Right renal pelvis (tissue), 4 donors: ENCODE results near the gene UBL7. TPM values are rescaled to one million over a fixed set of nuclear protein-coding genes. Genes with fewer than 3 reads are reported as not detected.

Source experiments
- DNase-seq, 4 donors: peaks; one replicate each; pipeline ENCODE4 v3.0.0-alpha.2; 2013; ENCODE audit warnings: low read depth in 4 of 4, low spot score in 3 of 4, missing footprints in 1 of 4
- polyA plus RNA-seq, 4 donors: library from polyadenylated mRNA; unstranded; fragments of 120-200 nt; gene quantifications; one replicate each; pipeline ENCODE4 v1.2.1, GENCODE V29; 2013; ENCODE audit not compliant: insufficient read length in 4 of 4

Gene UBL7
- polyA plus RNA-seq, 4 donors = 60.4 to 73.9 (median 65.5) TPM

- DNase-seq = no peak
Observed at GRCh38 chr15:74442063-74442462, 18.9 kb downstream of the UBL7 start.

DNA sequence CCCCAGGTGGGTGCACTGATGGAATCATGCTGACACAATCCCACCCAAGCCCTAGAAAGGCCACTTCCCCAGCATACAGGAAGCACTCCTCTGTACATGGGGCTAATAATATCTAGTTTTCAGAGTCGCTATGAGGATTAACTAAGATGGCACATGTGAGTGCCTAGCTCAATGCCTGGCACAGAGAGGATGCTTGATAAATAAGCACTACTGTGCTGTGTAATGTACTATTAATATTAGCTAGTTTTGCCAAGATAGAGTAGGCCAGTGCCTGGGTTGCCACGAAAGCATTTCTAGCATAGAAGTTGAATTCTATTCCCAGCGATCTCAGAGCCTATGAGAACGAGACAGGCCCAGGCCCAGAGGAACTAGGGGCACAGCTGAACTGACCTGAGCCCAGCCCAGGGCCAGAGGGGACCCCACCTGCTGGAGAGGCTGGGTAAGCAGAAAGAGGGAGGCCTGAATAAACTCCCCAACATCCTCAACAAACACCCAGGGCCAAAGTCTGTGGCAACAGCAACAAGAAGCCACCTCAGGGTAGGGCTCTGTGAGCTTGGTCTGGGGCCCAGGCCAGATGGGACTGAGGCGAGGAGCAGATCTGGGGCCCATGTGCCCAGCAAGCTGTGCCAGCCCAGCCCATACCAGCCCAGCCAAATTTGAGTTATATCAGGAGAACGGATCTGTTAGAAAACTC lies 19.6 kb downstream of the UBL7 start:
- DNase-seq = no peak

- peak in 3 of 4 donors; percentile 56 to 70 (median 67) for DNase-seq
Observed at GRCh38 chr15:74438721-74439316, 22.1 kb downstream of the UBL7 start.

DNA sequence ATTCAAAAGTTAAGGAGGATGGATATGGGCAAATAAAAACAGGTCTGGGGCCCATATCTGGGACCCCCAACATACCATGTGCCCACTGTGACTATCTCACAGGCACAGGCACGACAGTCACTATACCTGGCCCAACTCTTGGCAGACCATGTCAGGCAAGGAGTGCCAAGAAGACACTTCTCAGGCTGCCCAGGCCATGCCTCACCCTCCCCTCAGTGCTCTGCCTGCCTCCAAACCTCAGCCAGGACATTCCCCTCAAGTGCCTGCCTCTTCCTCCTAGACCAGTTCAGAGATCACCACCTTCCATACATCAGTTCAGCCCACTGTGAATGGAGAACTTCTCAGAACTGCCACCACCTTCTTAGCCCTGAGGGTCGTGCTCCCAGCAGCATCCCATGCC lies 22.8 kb downstream of the UBL7 start:
- no peak for DNase-seq

GRCh38 chr15:74434263-74435136 lies 26.5 kb downstream of the UBL7 start:
- peak in 1 of 4 donors; percentile 26 for DNase-seq

- DNase-seq = peak; percentile 47 to 69 (median 66)
Observed at GRCh38 chr15:74433592-74434262, 27.2 kb downstream of the UBL7 start, which contains the start of gene SEMA7A. SEMA7A (minus strand) TSS chr15:74433958; CDS start chr15:74433918, 40 bp downstream.

DNA sequence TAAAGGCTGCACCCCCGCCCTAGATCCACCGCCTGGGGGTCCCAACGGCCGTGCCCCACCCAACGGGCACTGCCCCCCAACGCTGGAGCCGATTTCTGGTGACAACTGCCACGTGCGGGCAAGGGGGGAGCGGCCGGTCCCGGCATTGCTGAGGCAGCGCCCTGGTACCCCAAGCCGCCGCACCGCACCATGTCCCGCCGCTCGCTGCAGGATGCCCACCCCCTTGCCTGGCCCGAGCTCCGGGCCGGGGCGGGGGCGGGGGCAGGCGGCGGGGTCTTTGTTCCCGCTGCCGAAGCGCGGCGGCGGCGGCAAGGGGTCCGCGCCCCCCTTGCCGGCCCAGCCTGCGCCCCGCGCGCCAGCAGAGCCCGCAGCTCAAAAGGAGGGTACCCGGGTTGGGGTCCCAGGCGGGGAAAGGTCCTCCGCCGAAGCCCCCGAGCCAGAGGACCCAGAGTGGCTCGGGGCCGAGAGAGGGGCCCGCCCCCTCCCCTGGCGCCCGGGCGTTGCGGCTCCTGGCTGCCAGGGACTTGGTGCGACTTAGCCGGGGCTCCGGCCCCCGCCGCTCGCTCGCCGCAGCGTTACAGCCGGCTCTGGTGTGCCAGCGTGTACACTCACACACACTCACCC lies 27.9 kb downstream of the UBL7 start:
- no peak for DNase-seq

- DNase-seq = no peak
Observed at GRCh38 chr15:74432271-74432967, 28.5 kb downstream of the UBL7 start.

GRCh38 chr15:74431645-74432044 lies 29.3 kb downstream of the UBL7 start:
- DNase-seq = no peak

DNA sequence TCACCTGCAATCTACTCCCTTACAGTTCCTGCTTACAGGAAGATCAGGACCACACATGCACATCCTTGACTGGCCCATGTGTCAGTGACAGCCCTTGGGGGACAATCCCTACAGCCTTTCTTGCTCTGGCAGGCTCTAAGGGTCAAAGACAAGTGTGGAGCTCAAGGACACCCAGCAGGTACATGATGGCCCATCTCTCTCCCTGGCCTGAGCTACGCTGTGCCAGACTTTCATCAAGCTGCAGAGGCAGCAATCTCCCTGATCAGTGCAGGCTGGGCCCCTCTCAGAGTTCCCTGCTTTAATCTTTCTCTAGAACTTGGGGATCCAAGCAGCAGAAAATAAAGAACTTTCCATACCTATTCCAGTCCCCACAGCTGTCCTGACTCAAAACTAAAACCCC lies 29.8 kb downstream of the UBL7 start:
- DNase-seq = no peak

- DNase-seq = no peak
Observed at GRCh38 chr15:74430510-74430951, 30.4 kb downstream of the UBL7 start.

GRCh38 chr15:74429781-74430400 lies 31.1 kb downstream of the UBL7 start:
- DNase-seq = no peak

DNA sequence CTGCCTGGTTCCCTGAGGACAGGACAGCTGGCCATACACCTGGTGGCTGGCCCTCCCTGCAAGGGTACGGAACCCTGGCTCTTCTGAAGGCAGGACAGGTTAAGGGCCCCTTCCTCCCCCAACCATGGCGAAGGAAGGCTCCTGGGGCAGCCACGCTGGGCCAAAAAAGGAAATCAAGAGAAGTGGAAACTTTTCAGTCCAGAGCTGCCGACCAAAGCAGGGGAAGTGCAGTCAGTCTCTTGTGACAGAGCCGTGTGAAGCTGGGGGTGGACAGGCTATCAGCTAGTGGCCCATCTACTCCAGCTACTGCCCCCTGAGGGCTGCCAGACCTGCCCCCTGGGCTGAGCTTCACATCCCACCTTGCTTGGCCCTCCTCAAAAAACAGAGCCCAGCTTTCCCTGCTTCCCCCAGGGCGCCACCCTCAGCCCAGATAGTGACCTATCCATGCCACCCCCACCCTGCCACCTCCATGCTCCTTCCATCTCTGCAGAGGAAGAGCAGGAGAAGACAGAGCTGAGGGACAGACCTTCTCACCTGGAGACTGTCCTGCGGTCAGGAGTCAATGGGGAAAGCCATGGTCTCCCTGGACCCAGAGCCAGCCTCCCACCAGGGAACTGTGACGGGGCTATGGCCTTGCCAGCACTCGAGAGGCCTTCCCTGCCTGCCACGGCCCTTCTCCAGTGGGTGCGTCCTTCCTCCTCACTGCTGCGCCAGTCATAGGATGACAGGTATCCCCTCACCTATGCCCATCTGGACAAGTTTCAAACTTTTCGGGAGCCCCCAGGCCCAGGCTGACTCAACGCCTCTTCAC lies 31.8 kb downstream of the UBL7 start:
- no peak for DNase-seq

- no peak for DNase-seq
Observed at GRCh38 chr15:74428442-74428787, 32.5 kb downstream of the UBL7 start.

DNA sequence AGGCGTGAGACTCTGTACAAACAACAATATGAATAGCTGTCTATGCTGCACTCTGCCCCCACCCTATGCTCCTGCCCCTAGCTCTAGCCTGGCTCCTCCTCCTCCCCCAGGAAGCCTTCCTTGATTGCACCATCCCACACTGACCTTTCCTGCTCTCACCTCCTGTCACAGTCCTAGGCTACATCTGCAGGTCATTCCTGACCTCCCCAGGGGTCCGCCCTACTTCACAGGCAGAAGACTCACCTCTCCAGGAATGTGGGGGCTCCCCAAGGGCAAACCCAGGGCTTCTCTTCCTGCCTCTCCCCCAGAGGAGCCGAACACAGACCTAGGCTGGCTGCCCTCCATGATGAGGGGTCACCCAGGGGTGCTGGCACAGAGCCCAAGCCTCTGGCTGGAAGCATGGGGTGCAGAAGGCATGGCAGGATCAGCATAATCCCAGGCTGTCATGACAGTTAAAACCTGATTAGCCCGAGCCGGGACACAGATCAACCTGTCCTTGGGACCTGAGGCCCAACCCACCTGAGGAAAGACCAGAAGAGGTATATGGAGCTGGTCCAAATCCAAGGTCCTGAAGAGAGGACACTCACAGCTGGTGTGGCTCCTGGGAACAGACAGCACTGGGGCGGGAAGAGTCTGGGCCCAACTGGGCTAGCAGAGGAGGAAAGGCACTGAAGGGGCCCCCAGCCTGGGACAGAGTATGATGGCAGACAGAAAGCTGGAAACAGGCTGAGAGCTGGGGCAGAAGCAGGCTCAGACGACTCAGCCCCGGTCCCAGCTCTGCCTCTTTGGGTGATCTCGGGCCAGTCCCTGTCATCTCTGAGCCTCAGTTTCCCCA lies 33.1 kb downstream of the UBL7 start:
- DNase-seq = no peak

- DNase-seq = no peak
Observed at GRCh38 chr15:74426404-74427281, 34.3 kb downstream of the UBL7 start.

DNA sequence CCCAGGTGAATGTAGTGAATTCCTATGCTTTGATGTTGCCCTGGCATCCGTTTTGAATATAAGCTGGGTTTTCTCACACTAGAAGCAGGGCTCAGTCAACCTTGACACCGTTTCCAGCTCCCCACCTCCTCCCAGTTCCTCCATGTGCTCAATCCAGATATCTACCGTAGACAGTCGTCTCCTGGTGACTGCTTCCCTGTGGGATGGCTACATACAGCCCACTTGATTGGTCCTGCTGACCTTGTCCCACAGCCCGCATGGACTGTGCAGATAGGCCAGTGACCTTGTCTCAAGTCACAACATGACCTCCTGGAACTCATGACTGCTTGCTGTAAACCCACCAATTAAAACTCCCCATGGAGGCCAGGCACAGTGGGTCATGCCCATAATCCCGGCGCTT lies 35.3 kb downstream of the UBL7 start:
- DNase-seq = no peak
